AG08395 (cell line): ENCODE measurements around the gene DPPA3.
"Not testable (repeated sequence)": the region's sequence is repeated elsewhere in the genome, so short reads cannot be mapped to it uniquely, and the experiment has no call there.

Source experiments
- DNase-seq: peaks from one replicate; pipeline ENCODE4 v3.0.0; 2012; ENCODE audit warnings: mixed read lengths, low spot score

DPPA3 gene

GRCh38 chr12:7711133-7711532 lies at the start of gene DPPA3:
TSS of gene DPPA3 (plus strand) at chr12:7711433. CDS start at chr12:7711571, 138 bp downstream.
- DNase-seq: no peak

DNA sequence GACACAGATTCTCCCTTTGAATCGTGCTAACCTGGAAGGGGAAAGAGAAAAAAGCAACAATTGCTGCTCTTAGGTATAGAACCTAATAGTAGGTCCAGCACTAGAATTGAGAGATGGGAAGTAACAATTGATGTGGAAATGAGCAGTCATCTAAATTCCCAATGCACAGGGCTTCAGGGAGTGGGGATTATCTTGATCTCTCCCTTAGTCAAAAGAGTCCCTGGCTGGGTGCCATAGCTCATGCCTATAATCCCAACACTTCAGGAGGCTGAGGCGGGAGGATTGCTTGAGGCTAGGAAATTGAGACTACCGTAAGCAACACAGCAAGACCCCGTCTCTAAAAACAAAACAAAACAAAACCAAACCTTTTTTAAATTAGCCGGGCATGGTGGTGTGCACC lies 49.5 kb upstream of the DPPA3 start:
- DNase-seq: no peak

DNA sequence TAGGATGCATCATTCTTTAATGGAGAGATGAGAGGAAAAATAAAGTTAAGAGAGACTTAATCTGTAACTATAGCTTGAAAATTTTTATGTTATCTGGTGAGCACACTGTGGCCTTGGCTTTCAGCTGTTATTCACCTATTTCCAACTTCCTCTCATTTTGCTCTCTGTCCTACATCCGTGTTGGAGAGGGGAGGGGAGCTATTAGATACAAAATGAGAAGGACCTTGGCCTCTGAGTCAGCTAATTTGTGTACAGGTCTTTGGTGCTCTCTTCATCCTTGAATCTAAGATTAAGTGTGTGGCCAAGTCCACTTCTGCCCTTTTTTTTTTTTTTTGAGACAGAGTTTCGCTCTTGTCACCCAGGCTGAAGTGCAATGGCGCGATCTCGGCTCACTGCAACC lies 44.6 kb upstream of the DPPA3 start:
- no peak for DNase-seq

- peak; percentile 62 for DNase-seq
These were observed 44.1 kb upstream of the DPPA3 start for GRCh38 chr12:7667125-7667524.

DNA sequence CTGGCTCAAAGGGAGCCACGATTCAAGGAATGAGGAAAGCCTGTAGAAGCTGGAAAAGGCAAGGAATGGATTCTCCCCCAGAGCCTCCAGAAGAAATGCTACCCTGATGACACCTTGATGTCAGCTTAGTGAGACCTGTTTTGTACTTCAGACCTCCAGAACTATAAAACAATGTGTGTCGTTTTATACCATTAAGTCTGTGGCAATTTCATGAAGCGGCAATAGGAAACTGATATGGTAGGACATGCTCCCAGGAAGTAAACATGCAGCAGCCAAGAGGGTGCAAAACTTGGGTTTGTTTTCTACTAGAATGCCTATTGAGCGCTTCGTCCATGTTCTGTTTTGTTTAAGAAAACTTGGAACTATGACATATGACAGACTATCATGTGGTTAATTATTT lies 43.1 kb upstream of the DPPA3 start:
- DNase-seq: no peak

- not testable (repeated sequence) for DNase-seq
These were observed 35.8 kb upstream of the DPPA3 start for GRCh38 chr12:7675455-7675854.

GRCh38 chr12:7677432-7677888 lies 33.8 kb upstream of the DPPA3 start:
- DNase-seq: peak; percentile 71

- DNase-seq: no peak
These were observed 32.5 kb upstream of the DPPA3 start for GRCh38 chr12:7678744-7679143.

DNA sequence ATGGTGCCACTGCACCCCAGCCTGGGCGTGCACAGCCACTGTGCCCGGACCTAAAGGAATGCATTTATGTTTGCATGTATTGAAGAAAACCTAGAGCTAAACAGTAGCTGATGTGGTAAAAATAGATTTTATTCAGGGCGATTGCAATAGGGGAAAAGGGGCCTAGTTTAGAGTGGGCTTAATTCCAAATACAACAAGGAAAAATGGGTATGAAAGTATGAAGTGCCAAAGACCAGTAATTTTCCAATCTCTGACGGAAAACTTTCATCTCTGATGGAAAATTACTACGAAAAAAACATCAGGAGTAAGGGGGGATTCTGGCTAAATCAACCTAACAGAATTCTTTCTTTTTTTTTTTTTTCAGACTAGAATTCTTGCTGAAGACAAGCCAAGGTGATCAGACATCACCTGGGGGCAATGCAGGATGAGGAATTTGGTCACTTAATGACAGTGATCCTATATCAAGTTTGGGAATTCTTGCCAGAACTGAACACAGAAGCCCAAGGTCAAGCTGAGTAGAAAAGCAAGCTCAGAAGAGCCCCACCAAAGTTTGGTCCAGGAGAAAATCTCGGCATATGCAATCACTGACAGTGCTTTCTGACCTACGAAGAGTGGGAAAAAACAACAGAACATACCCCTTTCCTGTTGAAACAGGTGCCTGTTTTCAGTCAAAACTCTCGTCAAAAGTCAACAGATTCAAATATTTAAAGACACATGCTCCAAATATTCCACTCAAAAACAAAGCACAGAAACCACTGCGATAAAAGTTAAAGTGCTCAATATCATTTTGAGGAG lies 31.8 kb upstream of the DPPA3 start:
- DNase-seq: no peak

GRCh38 chr12:7681535-7681934 lies 29.7 kb upstream of the DPPA3 start:
- DNase-seq: no peak

DNA sequence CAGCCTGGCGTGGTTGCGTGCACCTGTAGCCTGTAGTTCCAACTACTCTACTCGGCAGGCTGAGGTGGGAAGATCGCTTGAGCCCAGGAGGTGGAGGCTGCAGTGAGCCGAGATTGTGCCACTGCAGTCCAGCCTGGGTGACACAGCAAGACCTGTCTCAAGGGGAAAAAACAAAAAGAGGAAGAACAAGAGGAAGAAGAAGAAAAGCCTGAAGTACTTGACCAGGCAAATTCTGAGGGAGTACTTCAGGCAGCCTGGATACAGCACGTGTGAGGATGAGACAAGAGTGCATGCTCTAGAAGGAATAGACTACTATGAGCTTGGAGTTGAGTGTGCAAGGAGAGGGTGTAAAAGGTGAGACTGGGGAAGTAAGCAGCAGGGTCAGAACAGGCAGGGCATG lies 17.4 kb upstream of the DPPA3 start:
- no peak for DNase-seq

DNA sequence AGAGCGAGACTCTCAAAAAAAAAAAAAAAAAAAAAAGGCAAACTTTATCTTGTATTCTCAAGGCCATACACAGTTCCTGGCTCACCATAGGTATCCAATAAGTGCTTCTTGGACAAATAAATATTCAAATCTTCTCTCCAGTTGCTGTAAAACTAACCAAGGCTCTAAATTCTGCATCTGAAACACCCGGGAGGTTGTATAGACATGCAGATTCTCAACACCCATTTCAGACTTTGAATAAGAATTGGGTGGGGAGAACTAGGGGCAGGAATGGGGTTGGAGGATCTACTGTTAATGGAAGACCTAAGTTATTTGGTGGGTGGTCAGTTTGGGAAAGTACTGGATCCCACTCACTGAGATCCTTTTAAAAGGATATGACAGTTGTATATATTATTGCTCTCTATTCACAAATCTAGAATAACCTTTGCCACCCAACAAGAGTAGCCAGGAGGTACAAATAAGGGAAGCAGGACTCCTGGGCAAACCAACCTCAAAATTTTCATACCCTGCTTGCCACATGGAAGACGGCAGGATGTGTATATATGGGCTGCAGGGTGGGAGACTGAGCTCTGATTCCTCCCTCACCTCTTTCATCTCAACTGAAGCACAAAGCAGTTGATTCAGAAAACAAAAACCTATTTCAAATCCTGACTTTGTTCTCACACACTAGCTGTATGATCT lies 16.5 kb upstream of the DPPA3 start:
- DNase-seq: no peak

DNA sequence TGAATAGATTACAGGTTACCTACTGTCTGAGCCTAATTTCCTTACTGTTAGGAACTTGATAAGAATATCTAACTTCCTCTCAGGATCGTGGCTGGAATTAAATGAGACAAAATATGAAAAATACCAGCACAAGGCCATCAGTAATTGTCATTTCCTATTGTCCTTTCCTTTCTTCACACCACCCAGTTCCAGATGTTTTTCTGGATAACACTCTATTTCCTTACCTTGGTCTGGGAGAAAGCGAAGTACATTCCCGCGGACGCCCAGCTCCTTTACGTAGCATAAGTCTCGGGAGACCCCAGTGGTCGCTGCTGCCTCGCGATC lies 16.0 kb upstream of the DPPA3 start:
- DNase-seq: no peak

DNA sequence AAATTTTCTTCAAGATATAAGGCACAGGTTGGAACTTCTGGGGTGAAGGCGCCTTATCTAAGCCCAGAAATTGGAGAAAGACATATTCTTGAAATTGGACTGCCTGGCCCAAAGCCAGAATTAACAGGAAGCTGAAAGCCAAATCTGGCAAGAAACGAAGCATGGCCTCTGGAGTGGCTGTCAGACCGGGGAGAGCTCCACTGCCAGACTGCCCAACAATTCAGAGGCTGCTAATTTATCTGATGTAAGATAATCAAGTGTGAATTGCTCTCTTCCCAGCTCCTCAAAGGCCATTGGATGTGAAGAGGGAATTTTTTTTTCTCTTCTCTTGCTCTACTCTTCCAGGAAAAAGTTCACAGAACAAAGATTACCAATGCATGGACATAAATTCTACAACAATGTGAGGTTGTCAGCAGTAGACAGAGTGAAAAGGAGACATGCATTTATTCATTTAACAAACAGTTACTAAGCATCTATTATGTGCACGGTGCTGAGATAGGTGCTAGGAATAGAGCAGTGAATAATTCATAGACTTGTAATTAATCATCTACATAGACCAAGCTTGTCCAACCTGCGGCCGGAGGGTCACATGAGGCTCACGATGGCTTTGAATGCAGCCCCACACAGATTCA lies 15.6 kb upstream of the DPPA3 start, which contains the start of gene GDF3:
GDF3 (minus strand) TSS at position 210 of the 632 bp plus-strand sequence; CDS start at position 163, 47 bp downstream.
- peak; percentile 31 for DNase-seq

DNA sequence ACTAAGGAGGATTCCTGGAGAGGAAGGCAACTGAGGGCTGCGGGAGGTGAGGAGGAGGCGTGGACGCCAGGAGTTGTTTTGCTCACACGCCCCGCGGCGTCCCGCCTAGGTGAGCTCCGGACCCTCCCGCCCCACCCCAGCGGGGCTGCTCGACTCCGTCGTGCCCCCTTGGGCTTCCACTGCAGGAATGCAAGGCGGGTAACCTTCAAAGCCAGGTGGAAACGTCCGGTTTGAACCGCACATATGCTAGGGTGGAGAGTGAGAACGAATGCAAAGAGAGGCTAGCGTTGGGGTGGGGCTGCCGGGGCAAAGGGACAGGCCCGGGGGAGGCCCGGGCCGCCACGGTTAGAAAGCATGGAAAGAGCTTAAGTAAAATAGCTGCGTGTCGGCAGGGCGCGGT lies 5.4 kb upstream of the DPPA3 start:
- DNase-seq: no peak

DNA sequence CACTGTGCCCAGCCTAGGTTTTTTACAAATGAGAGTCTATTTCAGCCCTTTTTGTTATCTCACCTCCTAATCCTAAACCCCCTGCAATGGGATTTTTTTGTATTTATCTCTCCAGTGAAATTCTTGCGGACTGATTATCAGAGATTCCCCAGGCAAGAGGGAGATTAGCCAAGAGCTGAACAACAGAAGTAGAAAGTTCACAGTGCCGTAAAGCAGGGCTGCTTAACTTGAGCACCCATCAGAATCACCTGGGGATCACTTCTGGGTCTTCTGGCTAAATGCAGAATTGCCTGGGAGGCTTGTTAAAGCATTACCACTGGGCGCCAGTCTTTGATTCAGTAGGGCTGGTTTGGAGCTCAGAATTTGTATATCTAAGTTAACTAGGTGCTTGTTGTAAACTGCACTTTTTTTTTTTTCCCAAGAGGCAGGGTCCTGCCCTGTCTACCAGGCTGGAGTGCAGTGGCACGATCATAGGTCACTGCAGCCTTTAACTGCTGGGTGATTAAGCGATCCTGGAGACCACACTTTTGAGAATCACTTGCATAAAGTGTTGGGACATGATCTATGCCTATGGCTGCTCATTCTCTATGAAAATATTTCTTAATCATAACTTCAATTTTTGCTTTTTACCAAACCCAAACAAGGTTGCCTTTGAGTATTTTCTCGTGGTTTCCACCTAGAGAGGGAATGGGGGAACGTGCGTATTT lies 1.1 kb upstream of the DPPA3 start:
- DNase-seq: no peak

DNA sequence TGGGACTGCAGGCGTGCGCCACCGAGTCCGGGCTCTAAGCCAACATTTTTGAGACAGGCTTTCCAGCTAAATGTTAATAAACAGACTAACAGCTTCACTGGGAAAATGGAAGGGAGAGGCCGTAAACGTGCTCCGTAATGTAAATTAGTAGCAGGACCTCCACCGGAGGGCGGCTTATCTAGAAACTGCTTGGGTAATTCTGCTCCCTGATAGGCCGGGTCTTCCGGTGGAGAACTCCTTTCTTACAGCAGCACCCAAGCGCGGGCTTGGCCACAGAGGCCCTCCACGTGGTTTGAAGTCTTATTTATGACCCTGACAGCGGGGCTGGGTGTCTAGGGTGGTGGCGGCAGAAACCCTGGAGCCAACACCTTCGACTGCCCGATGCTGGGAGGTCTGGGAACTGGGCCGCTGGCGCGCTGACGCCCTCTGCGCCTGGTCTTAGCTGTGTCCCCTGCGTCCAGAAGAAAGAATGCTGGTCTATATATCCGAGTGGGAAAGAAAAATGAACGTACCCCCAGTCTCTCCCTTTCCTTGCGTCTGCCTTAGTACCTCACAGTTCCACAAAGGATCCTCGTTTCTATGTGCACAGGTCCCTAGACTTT lies 1.7 kb downstream of the DPPA3 start:
- no peak for DNase-seq

DNA sequence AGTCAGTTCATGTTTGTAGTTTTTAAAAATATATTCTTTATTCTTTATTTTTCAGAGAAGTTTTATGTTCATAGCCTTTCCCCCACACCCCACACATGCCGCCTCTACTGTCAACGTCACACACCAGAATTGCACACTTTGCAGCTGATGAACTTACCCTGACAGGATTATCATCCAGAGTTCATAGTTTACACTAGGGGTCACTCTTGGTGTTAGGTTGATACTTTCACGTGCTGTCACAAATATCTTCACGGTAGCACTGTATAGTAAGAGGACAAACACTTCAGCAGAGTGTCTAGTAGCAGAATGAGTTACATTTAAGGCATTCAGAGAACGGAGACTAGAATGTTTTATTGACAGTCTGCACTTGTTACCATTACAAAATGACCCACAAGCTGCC lies 5.1 kb downstream of the DPPA3 start:
- peak; percentile 25 for DNase-seq

DNA sequence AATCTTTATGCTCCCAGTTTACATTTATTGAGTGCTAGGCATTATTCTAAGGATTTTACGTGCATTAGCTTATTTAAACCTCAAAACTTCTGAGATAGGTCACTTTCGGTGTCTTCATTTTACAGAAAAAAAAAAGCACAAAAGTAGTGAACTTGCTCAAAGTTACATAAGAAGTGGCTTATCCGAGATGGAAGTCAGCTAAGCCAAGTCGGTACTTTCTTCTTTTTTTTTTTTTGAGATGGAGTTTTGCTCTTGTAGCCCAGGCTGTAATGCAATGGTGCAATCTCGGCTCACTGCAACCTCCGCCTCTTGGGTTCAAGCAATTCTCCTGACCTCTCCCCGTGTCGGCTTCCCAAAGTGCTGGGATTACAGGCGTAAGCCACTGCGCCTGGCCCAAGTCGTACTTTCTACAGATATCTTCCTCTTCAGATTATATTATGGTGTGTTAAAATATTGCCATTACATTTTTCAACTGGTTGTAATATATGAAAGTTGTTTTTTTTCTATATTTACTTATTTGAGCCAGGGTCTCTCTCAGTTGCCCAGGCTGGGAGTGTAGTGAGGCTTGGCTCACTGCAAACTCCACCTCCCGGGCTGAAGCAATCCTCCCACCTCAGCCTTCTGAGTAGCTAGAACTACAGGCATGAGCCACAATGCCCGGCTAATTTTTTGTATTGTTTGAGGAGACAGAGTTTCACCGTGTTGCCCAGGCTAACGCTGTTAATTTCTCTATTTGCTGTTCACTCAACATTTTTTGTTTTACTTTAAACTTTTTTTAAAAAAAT lies 8.9 kb downstream of the DPPA3 start:
- DNase-seq: no peak

- DNase-seq: no peak
These were observed 12.7 kb downstream of the DPPA3 start for GRCh38 chr12:7723926-7724325.

DNA sequence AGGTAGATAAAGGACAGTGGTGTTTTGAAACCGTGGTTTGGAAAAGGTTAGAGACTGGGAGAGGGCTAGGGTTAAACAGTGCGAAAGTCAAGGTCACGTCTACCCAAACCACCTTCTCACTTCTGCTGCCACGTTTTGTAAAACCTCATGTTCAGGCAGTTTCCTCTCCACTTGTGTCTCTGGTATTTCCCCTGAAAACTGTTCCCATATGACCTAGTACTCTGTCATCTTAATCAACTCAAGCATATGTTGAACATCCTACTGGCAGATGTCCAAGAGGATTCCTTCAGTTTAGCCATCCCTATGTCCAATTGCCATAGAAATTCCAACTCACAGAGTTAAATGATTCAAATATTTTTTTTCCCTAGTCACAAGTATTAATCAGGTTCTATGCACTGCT lies 18.5 kb downstream of the DPPA3 start:
- DNase-seq: no peak
